Epithelial cell of proximal tubule (primary cell): Measurements from ENCODE around the gene EVI5L. TPM values are rescaled to one million over a fixed set of nuclear protein-coding genes. Genes with fewer than 3 reads are reported as not detected.
"Not testable (repeated sequence)": the region's sequence is repeated elsewhere in the genome, so short reads cannot be mapped to it uniquely, and the experiment has no call there.

Experiments
- DNase-seq: peaks from one replicate; pipeline ENCODE4 v3.0.0-alpha.2; 2011; ENCODE audit warnings: low read depth
- H3K4me3 ChIP-seq: 2 replicates; pipeline ENCODE4 v1.5.1; 2011; ENCODE audit warnings: low read depth, mild to moderate bottlenecking, low read length
- CTCF ChIP-seq: conservative IDR thresholded peaks from 2 replicates; pipeline ENCODE4 v1.5.1; 2012; ENCODE audit warnings: low read depth, mild to moderate bottlenecking, low read length
- total RNA-seq: library from RNA; depleted of rRNA; stranded (reverse); fragments of >200 nt; gene quantifications from 2 replicates; pipeline ENCODE4 v1.2.3, GENCODE V29; 2015

EVI5L gene
- total RNA-seq, 1 donor from 2014 or later = 9.3 TPM

DNA sequence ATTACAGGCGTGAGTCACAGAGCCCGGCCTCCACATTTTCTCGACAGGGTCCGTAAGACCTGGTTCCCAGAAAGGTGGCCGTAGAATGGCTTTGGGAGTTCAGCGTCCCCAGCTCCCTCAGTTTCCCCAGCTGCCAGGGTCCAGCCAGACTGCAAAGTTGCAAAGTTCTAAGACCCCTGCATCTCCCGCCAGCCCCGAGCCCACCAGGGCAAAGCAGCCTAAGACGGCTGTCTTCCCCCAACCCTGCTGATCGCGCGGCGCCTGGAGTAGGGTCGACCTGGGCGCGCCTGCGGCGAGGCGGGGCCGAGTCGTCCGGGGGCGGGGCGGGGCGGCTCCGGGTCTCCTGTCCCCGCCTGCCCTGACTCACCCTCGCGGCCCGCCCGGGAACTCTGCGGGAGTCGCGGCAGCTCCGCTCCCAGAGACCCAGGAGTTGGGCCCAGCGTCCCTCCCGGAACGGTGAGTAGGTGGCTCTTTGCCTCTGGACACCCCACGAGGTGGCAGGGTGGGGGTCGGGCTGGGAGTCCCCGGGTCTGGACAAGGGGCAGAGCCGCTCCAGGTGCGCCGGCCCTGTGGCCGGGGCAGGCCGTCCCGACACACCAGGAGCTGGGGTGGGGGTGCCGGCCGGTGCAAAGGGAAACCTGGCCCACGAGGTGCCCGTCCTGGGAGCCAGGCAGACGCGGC lies 58.3 kb downstream of the EVI5L start, which contains the start of gene LRRC8E:
LRRC8E (plus strand) TSS at position 366 of the 681 bp plus-strand sequence. CDS start 7,094 bp downstream, outside the sequence.
- no peak for TF ChIP-seq CTCF
- no peak for DNase-seq
- H3K4me3 ChIP-seq = peak within 1 kb of the TSS; percentile 84

DNA sequence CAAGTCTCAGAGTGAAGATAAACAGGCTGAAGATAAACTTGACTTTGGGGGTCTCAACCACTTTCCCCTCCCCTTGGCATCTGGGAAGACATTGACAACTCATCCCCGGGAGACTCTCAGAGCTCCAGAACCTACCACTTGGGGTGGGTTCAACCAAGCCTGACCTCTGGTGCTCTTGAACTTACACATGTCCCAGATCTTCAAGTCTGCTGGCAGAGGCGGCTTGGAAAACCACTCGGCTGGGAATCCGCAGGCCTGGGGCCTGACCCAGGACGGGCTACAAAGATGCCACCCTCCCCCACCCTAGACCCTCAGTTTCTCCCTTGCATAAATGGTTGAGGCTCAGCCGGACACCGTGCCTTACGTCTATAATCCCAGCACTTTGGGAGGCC lies 58.8 kb downstream of the EVI5L start:
- no peak for TF ChIP-seq CTCF
- peak overlapping the region; percentile 84 for H3K4me3 ChIP-seq

GRCh38 chr19:7893362-7894101 lies 63.5 kb downstream of the EVI5L start:
- H3K4me3 ChIP-seq, DNase-seq: not testable (repeated sequence)

More for the DNA sequence above, 58.8 kb downstream of the EVI5L start:
- DNase-seq = no peak

GRCh38 chr19:7894612-7895309 lies 64.7 kb downstream of the EVI5L start:
- no peak overlapping the region for H3K4me3 ChIP-seq
- no peak for TF ChIP-seq CTCF
- no peak for DNase-seq

- TF ChIP-seq CTCF = no peak
- H3K4me3 ChIP-seq = no peak overlapping the region
- DNase-seq = no peak
These were observed 65.5 kb downstream of the EVI5L start for GRCh38 chr19:7895565-7895964.

- DNase-seq = no peak
- TF ChIP-seq CTCF = no peak
- H3K4me3 ChIP-seq = no peak overlapping the region
These were observed 67.3 kb downstream of the EVI5L start for GRCh38 chr19:7897292-7897691.

GRCh38 chr19:7898967-7899366 lies 68.9 kb downstream of the EVI5L start:
- no peak for DNase-seq
- no peak for TF ChIP-seq CTCF
- H3K4me3 ChIP-seq = no peak overlapping the region
